Measurements from ENCODE around the gene GFRA1.

Gene GFRA1

DNA sequence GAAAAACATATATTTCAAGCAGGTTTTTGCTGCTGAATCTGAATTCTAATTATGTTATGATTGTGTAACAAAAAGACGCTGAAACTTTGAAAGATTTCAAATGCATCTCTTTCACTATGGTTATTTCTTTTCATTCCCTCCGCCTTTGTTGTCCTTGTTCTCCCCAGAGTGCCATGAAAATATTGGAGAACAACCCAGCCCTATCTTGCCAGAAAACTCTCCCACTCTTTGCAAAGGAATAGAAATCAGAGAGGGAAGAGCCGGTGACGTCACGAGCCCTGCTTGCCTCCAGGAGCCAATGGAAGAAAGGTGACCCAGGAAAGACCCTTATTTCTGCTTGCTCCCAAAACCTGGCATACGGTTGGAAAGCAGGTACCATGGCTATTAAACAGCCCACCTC lies 3.4 kb downstream of the GFRA1 start:
- peak overlapping the region; percentile 62 to 83 (median 69) for H3K4me3 Mint-ChIP-seq
- peaks cover 23% of the 10 kb centered on the region for H3K4me1 Mint-ChIP-seq
- peaks cover 12% of the 10 kb centered on the region for H3K36me3 Mint-ChIP-seq (ENCODE audit: low read depth)

DNA sequence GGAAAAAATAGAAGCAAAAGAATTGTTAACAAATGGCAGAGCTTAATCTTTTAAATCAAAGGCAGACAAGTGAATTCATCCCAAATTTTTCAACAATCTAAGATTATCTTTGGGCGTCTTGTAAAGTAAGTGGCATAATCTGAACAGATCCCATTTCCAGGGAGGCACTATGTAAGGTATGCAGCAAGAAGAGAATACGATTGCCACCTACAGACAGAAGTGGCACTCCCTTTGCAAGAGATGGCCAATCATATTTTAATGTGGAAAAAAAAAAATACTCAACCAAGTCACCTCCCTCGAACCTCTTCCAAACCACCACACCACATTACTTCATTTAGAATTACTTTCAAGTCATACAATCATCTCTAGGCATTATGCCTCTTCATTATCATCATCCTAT lies 4.0 kb downstream of the GFRA1 start:
- H3K36me3 Mint-ChIP-seq (ENCODE audit: low read depth) = peaks cover 12% of the 10 kb centered on the region
- H3K4me1 Mint-ChIP-seq = peaks cover 17% of the 10 kb centered on the region
- TF ChIP-seq, protein P1, sequence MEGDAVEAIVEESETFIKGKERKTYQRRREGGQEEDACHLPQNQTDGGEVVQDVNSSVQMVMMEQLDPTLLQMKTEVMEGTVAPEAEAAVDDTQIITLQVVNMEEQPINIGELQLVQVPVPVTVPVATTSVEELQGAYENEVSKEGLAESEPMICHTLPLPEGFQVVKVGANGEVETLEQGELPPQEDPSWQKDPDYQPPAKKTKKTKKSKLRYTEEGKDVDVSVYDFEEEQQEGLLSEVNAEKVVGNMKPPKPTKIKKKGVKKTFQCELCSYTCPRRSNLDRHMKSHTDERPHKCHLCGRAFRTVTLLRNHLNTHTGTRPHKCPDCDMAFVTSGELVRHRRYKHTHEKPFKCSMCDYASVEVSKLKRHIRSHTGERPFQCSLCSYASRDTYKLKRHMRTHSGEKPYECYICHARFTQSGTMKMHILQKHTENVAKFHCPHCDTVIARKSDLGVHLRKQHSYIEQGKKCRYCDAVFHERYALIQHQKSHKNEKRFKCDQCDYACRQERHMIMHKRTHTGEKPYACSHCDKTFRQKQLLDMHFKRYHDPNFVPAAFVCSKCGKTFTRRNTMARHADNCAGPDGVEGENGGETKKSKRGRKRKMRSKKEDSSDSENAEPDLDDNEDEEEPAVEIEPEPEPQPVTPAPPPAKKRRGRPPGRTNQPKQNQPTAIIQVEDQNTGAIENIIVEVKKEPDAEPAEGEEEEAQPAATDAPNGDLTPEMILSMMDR (IDR thresholded peaks at IDR 0.05; ENCODE audit: unreplicated experiment in 3 of 3) = no peak
- H3K9me3 Mint-ChIP-seq = no peaks in the 10 kb centered on the region
- H3K4me3 Mint-ChIP-seq = peak overlapping the region in 2 of 3 experiments; percentile 62 to 83
- H3K27me3 Mint-ChIP-seq (ENCODE audit: low read depth) = peaks cover 36% of the 10 kb centered on the region
- peak overlapping the region in 2 of 3 experiments; percentile 19 to 29 for H3K27ac Mint-ChIP-seq

More for the DNA sequence above, 3.4 kb downstream of the GFRA1 start:
- H3K27me3 Mint-ChIP-seq (ENCODE audit: low read depth) = peaks cover 41% of the 10 kb centered on the region
- peak overlapping the region in 2 of 3 experiments; percentile 4 to 29 for H3K27ac Mint-ChIP-seq
- H3K9me3 Mint-ChIP-seq = no peaks in the 10 kb centered on the region
- TF ChIP-seq, protein P1 (IDR thresholded peaks at IDR 0.05; ENCODE audit: unreplicated experiment in 3 of 3) = no peak

DNA sequence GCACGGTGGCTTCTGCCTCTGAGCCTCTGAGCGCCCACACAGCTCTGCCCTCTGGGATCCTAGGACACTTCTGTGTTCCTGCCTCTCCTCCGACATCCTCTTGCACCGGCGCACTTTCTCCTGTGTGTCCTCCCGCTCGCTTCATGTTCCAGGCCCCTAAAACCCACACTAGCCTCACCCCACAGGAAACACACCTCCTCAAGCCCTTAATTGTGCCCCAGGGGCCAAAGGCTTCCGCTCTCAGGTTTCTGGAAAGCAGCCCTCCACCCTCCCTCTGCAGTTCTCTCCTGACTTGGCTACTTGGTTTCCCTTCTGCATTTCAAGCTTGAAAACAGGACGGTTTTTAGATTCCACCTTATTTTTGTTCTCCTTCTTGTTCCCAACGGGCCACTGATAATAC lies 7.3 kb downstream of the GFRA1 start:
- Mint-ChIP-seq H3K36me3 (ENCODE audit: low read depth) (peaks cover 12% of the 10 kb centered on the region), H3K9me3 (no peaks in the 10 kb centered on the region), H3K27me3 (ENCODE audit: low read depth) (peaks cover 17% of the 10 kb centered on the region), H3K4me1 (peaks cover 27% of the 10 kb centered on the region), H3K4me3 (no peak overlapping the region), H3K27ac (no peak overlapping the region)
- TF ChIP-seq, protein P1 (IDR thresholded peaks at IDR 0.05; ENCODE audit: unreplicated experiment in 3 of 3) = no peak

DNA sequence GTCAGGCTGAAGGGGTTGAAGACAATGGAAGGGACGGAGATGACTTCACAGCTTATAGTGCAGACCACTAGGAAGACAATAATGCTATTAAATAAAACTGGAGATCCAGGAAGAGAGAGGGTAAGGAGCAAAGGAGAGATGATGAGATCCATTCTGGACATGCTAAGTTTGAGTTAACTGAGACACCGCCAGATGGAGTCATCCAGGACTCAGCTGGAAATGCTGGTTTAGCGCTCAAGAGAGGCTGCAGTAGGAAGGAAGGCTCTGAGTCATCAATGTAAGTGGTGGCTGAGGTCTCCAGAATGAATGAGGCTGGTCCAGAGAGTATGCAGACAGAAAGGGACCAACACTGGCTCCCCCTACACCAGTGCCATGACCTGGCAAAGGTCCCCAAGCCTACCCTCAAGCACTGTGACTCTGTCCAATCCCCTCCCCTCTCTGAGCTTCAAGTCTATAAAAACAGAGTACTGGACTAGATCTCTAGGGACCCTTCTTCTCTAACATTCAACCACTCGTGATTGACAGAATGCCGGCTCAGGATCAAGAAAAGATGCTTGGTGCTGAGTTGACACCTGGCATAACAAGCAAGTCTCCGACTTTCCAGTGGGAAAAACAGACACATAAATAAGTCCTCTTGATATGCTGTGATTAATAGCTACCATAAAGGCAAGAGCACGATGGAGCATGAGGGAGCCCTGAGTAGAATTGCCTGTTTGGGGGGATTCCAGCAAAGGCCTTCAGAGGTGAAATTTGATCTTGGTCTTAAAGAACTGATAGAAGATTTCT lies 8.9 kb downstream of the GFRA1 start:
- Mint-ChIP-seq H3K27ac (no peak overlapping the region), H3K36me3 (ENCODE audit: low read depth) (peaks cover 12% of the 10 kb centered on the region), H3K4me3 (no peak overlapping the region), H3K4me1 (peaks cover 28% of the 10 kb centered on the region), H3K27me3 (ENCODE audit: low read depth) (peaks cover 1% of the 10 kb centered on the region), H3K9me3 (no peaks in the 10 kb centered on the region)
- TF ChIP-seq, protein P1 (IDR thresholded peaks at IDR 0.05; ENCODE audit: unreplicated experiment in 3 of 3) = no peak

DNA sequence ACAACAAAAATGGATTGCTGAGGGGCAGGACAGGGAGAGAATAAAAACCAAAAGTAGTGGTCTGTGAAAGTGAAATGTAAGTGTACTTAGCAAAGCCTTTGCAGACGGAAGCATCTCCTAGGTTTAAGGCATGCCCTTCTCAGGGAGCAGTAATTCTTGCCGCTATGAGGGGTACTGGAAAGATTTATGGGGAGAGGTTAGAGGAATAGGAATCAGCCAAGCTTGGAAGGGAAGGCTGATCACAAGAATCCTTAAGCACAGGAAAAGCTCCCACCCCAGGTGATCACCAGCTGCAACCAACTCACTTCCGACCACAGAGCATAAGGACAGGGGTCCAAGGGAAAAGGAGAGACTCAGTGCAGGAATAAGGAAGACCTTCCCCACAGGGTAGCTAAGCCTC lies 10.3 kb downstream of the GFRA1 start:
- TF ChIP-seq, protein P1 (IDR thresholded peaks at IDR 0.05; ENCODE audit: unreplicated experiment in 3 of 3) = no peak
- Mint-ChIP-seq H3K4me1 (peaks cover 24% of the 10 kb centered on the region), H3K9me3 (no peaks in the 10 kb centered on the region), H3K27me3 (ENCODE audit: low read depth) (peaks cover 4% of the 10 kb centered on the region), H3K4me3 (no peak overlapping the region), H3K27ac (no peak overlapping the region), H3K36me3 (ENCODE audit: low read depth) (peaks cover 7% of the 10 kb centered on the region)

DNA sequence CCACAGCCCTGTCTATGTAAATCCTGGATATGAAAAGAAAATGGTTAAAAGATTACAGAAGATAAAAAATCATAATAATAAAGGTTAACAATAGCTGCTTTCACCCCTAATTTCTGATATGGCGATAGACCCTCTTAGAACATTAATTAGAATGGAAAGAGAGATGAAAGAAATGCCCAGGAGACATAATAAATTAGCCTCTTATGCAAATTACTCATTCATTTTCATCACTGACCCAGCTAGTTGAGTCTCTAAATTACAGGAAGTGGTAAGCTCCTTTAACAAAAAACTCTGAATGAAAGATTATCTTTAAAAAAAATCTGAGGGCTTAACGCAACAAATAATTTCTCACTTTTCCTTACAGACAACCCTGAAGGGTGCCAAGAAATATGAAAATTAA lies 12.4 kb downstream of the GFRA1 start:
- H3K27me3 Mint-ChIP-seq (ENCODE audit: low read depth) = peaks cover 4% of the 10 kb centered on the region
- H3K36me3 Mint-ChIP-seq (ENCODE audit: low read depth) = no peaks in the 10 kb centered on the region
- TF ChIP-seq, protein P1 (IDR thresholded peaks at IDR 0.05; ENCODE audit: unreplicated experiment in 3 of 3) = no peak
- H3K27ac Mint-ChIP-seq = peak overlapping the region in 1 of 3 experiments; percentile 20
- peaks cover 41% of the 10 kb centered on the region for H3K4me1 Mint-ChIP-seq
- H3K4me3 Mint-ChIP-seq = no peak overlapping the region
- H3K9me3 Mint-ChIP-seq = no peaks in the 10 kb centered on the region

Data from nephron (organoid).